ENCODE measurements around the gene SH3RF3. TPM values are rescaled to one million over a fixed set of nuclear protein-coding genes. Genes with fewer than 3 reads are reported as not detected.

The SH3RF3 gene
- total RNA-seq, 1 experiment from 2014 or later: not detected

DNA sequence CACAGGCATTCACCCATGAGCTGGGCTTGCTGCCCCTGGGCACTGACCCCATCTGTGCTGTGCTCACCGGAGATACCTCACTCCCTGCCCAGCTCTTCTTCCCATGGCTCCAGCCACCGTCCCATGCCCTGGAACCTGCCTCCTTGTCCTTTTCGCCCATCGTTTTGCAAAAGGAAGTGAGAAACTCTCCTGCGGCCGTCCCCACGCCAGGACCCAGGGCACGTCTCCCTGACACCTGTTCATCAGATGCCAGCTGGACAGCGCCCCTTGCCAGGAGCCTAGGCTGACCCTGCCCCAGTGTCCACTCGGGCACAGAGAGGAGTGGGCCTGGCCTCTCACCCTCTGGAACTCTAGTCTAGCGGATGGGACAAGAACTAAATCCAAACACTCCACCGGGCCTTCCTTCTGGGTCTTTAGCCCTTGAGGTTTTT is 246.1 kb downstream of the SH3RF3 start:
- intact Hi-C loops (cut with micrococcal nuclease): no loop called here
- CTCF ChIA-PET: no interaction called here
- TF ChIP-seq, protein P1, sequence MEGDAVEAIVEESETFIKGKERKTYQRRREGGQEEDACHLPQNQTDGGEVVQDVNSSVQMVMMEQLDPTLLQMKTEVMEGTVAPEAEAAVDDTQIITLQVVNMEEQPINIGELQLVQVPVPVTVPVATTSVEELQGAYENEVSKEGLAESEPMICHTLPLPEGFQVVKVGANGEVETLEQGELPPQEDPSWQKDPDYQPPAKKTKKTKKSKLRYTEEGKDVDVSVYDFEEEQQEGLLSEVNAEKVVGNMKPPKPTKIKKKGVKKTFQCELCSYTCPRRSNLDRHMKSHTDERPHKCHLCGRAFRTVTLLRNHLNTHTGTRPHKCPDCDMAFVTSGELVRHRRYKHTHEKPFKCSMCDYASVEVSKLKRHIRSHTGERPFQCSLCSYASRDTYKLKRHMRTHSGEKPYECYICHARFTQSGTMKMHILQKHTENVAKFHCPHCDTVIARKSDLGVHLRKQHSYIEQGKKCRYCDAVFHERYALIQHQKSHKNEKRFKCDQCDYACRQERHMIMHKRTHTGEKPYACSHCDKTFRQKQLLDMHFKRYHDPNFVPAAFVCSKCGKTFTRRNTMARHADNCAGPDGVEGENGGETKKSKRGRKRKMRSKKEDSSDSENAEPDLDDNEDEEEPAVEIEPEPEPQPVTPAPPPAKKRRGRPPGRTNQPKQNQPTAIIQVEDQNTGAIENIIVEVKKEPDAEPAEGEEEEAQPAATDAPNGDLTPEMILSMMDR (IDR thresholded peaks at IDR 0.05 in 2 of 3, conservative IDR thresholded peaks at IDR 0.05 in 1 of 3; ENCODE audit: borderline replicate concordance in 1 of 3, insufficient read depth in 1 of 3, low read depth in 2 of 3, low read length in 2 of 3): no peak
- TF ChIP-seq REST (IDR thresholded peaks at IDR 0.05; ENCODE audit: low read depth) (no peak), SRF (IDR thresholded peaks at IDR 0.05; ENCODE audit: low read depth) (no peak), ZNF274 (IDR thresholded peaks at IDR 0.05; ENCODE audit: low read depth, low read length) (no peak), ATF3 (IDR thresholded peaks at IDR 0.05) (no peak), EGR1 (IDR thresholded peaks at IDR 0.05; ENCODE audit: low read depth) (no peak), EZH2phosphoT487 (IDR thresholded peaks at IDR 0.05; ENCODE audit: borderline replicate concordance) (no peak), CBX3 (IDR thresholded peaks at IDR 0.05; ENCODE audit: low read depth) (no peak), TCF7L2 (IDR thresholded peaks at IDR 0.05; ENCODE audit: borderline replicate concordance, extremely low read depth, insufficient read depth, insufficient read length) (no peak)
- Histone ChIP-seq H3K4me1 (ENCODE audit: control insufficient read depth in 1 of 2, insufficient read depth in 2 of 2, low read length in 2 of 2) (no peaks in the 10 kb centered on the region), H3K9me2 (ENCODE audit: insufficient read depth) (no peaks in the 10 kb centered on the region), H2AFZ (ENCODE audit: low read depth, low read length, poor library complexity, severe bottlenecking) (no peak overlapping the region), H3K4me3 (replicated peaks in 1 of 2; ENCODE audit: low read depth in 1 of 2, low read length in 2 of 2) (no peak overlapping the region), H3K27ac (ENCODE audit: low read depth, low read length) (no peak overlapping the region; the same call in 1 of the 2 replicates), H3K27me3 (ENCODE audit: insufficient read depth, low read length) (peaks cover 32% of the 10 kb centered on the region), H3K9ac (ENCODE audit: low read length) (no peak overlapping the region), H4K20me1 (ENCODE audit: insufficient read depth) (no peaks in the 10 kb centered on the region), H3K9me3 (ENCODE audit: control insufficient read depth in 1 of 2, insufficient read depth in 1 of 2, low read depth in 1 of 2, low read length in 2 of 2) (no peaks in the 10 kb centered on the region), H3K4me2 (ENCODE audit: low read length) (no peak overlapping the region), H3K36me3 (ENCODE audit: control insufficient read depth in 1 of 2, insufficient read depth in 2 of 2, low read length in 2 of 2) (no peaks in the 10 kb centered on the region), H3K79me2 (ENCODE audit: insufficient read depth, low read length) (no peaks in the 10 kb centered on the region)
- ATAC-seq: no peak
- no TSS peak for BruUV-seq (replicated peaks)
- RAD21 ChIA-PET (ENCODE audit: low non-redundant PET in 1 of 2, low total read pairs in 2 of 2, uncharacterized antibody in 2 of 2, unreplicated experiment in 2 of 2): no interaction called here
- POLR2A ChIA-PET: no interaction called here
- no peak for DNase-seq (ENCODE audit: low read depth, low spot score)

Measured in HCT116 (cell line).